GM10248 (cell line): ENCODE results near the gene CNOT8.

ENCODE experiments used
- CTCF ChIA-PET: fragments of 300-600 bp; sonication (Branson Sonifier 250); formaldehyde crosslinking; extraction: SDS; loops from one replicate; lab custom pipeline; 2021; ENCODE audit warnings: antibody characterized with exemption; lab: Yijun Ruan, JAX
- POLR2A ChIA-PET: fragments of 350-650 bp; sonication (Branson Sonifier 250); formaldehyde crosslinking; extraction: SDS; loops from one replicate; lab custom pipeline; 2020; ENCODE audit warnings: antibody characterized with exemption; lab: Yijun Ruan, JAX
- DNase-seq: peaks from one replicate; pipeline ENCODE4 v3.0.0; 2012; ENCODE audit errors: extremely low spot score
- TF ChIP-seq, protein P1 (sequence below): IDR thresholded peaks from 2 replicates; pipeline ENCODE4 v1.5.1; 2012; ENCODE audit warnings: mild to moderate bottlenecking, low read depth; ENCODE audit errors: extremely low read depth, missing control alignments, control extremely low read depth

The CNOT8 gene

GRCh38 chr5:154858297-154858971 lies at the start of gene CNOT8:
TSS of gene CNOT8 (plus strand) at chr5:154858627. CDS start at chr5:154863279, 4,652 bp downstream.
- CTCF ChIA-PET, result no interaction called here
- TF ChIP-seq, protein P1, sequence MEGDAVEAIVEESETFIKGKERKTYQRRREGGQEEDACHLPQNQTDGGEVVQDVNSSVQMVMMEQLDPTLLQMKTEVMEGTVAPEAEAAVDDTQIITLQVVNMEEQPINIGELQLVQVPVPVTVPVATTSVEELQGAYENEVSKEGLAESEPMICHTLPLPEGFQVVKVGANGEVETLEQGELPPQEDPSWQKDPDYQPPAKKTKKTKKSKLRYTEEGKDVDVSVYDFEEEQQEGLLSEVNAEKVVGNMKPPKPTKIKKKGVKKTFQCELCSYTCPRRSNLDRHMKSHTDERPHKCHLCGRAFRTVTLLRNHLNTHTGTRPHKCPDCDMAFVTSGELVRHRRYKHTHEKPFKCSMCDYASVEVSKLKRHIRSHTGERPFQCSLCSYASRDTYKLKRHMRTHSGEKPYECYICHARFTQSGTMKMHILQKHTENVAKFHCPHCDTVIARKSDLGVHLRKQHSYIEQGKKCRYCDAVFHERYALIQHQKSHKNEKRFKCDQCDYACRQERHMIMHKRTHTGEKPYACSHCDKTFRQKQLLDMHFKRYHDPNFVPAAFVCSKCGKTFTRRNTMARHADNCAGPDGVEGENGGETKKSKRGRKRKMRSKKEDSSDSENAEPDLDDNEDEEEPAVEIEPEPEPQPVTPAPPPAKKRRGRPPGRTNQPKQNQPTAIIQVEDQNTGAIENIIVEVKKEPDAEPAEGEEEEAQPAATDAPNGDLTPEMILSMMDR, result no peak
- peak; percentile 91 for DNase-seq
- POLR2A ChIA-PET, result interaction anchor here (0.6 to 1.2 kb wide), 3 partner anchors 10 to 98 kb away, joined by 3 to 4 read pairs (median 3); no protein-coding TSS in a partner anchor

DNA sequence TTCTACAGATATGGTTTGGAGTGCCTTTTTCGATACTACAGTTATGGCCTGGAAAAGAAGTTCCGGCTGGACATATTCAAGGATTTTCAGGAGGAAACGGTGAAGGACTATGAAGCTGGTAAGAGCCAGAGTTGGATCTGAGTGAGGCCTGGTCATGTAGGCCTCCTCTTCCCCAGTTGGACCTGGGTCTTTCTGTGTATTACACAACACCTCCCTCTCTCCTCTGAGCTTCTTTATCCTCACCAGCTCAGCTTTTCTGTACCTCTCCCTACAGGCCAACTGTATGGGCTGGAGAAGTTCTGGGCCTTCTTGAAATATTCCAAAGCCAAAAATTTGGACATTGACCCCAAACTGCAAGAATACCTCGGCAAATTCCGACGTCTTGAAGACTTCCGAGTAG lies 47.2 kb upstream of the CNOT8 start:
- CTCF ChIA-PET, result interaction anchor here (1.3 to 3.3 kb wide), 3 partner anchors 10 to 344 kb away, joined by 3 to 13 read pairs (median 9); no protein-coding TSS in a partner anchor
- POLR2A ChIA-PET, result no interaction called here
- TF ChIP-seq, protein P1, result no peak
- no peak for DNase-seq

DNA sequence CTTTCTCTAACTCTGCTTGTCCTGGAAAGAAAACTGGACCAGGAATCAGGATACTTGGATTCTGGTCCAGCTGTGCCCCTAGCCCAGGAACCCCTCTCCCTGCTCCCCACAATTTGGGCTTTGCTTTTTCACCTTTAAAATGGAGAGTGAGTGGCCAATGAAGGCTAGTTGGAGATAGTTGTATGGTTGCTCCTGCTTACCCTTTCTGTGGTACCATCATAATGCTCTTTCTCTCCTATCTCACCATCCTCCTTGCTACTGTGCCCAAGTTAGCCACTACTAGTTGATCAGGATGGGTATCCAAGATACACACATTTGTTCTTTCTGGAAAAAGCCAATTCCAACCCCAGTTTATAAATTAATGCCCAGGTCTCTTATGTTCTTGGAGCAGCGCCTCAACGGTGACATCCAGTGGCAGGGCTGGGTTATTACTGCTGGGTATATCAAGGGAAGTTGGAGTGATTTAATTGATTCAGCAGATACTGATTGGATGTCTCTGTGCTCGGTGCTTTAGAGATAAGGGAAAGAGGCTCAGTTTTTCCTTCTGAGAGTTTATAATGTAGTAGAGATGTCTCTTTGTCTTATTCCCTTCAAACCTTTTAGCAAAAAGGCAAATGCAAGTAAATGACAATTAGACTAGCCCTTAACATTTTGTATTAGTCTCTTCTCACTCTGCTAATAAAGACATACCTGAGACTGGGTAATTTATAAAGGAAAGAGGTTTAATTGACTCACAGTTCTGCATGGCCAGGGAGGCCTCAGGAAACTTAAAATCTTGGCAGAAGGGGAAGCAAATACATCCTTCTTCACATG lies 46.6 kb upstream of the CNOT8 start:
- TF ChIP-seq, protein P1, result peak; percentile 79
- POLR2A ChIA-PET, result no interaction called here
- DNase-seq, result peak; percentile 71
- CTCF ChIA-PET, result interaction anchor here (1.3 to 3.3 kb wide), 3 partner anchors 10 to 345 kb away, joined by 3 to 13 read pairs (median 9); no protein-coding TSS in a partner anchor

GRCh38 chr5:154813158-154813557 lies 45.3 kb upstream of the CNOT8 start:
- no peak for DNase-seq
- CTCF ChIA-PET, result interaction anchor here (1.0 to 1.4 kb wide), 2 partner anchors 55 to 163 kb away, joined by 3 to 5 read pairs; no protein-coding TSS in a partner anchor
- POLR2A ChIA-PET, result no interaction called here
- TF ChIP-seq, protein P1, result no peak

DNA sequence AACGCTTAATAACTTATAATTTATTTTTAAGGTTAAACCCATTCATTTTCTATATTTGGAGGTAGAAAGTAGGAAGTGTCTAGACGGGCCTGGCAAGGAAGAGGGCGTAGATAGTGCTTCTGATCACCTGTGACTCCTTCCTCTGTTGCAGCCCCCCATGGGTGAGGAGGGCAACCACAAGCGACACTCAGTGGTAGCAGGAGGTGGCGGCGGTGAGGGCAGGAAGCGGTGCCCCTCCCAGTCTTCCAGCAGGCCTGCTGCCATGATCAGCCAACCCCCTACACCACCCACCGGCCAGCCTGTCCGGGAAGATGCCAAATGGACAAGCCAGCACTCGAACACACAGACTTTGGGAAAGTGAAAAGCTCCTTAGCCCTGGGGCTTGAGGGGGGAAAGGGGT lies 44.7 kb upstream of the CNOT8 start:
- no peak for DNase-seq
- TF ChIP-seq, protein P1, result no peak
- POLR2A ChIA-PET, result no interaction called here
- CTCF ChIA-PET, result interaction anchor here (1.0 to 1.4 kb wide), 2 partner anchors 55 to 163 kb away, joined by 3 to 5 read pairs; no protein-coding TSS in a partner anchor

- no peak for DNase-seq
- CTCF ChIA-PET, result no interaction called here
- TF ChIP-seq, protein P1, result no peak
- POLR2A ChIA-PET, result no interaction called here
These were observed 43.4 kb upstream of the CNOT8 start for GRCh38 chr5:154815025-154815424.
